AG10803 (cell line): ENCODE data around the gene S100A9.
"Not testable (repeated sequence)": the region's sequence is repeated elsewhere in the genome, so short reads cannot be mapped to it uniquely, and the experiment has no call there.

ENCODE experiments used
- DNase-seq: peaks from one replicate; pipeline ENCODE4 v3.0.0; 2010; ENCODE audit warnings: low read depth
- H3K4me3 ChIP-seq: 2 replicates; pipeline ENCODE4 v1.5.1; 2011; ENCODE audit warnings: mild to moderate bottlenecking, low read length, control low read depth
- CTCF ChIP-seq: conservative IDR thresholded peaks from 2 replicates; pipeline ENCODE4 v1.5.1; 2011; ENCODE audit warnings: mild to moderate bottlenecking, low read length, control low read depth, inconsistent platforms

Gene S100A9

DNA sequence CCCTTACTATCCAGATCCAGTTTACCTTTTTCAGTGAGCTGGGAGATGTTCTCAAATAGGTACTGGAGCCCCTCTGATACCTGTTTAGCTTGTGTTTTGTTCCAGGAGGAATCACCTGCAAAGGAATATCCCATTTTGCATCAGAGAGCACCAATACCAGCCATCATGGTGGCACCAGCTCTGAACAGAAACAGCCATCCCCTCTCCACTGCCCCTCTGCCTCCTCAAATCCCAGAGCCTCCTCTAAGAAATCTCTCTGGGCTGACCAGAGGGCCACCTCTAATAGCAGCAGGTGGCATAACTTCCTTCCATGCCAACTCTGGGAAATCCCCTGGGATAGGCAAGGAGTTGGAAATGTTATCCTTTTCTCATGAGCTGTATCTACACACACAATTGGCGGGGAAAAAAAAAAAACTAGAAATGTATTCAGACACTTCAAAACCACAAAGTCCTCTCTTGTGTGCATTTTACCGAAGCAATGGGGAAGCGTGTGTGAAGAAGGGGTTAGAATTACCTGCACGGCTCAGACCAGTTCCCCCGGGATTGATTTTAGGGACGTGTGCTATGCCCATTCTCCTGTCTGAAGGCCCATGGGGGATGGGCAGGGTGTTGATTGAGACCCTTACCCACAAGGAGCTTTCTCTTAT, 11.5 kb upstream of the S100A9 start:
- no peak overlapping the region for H3K4me3 ChIP-seq
- DNase-seq, result no peak
- TF ChIP-seq CTCF, result no peak

GRCh38 chr1:153347049-153347448, 10.6 kb upstream of the S100A9 start:
- H3K4me3 ChIP-seq, result not testable (repeated sequence)

DNA sequence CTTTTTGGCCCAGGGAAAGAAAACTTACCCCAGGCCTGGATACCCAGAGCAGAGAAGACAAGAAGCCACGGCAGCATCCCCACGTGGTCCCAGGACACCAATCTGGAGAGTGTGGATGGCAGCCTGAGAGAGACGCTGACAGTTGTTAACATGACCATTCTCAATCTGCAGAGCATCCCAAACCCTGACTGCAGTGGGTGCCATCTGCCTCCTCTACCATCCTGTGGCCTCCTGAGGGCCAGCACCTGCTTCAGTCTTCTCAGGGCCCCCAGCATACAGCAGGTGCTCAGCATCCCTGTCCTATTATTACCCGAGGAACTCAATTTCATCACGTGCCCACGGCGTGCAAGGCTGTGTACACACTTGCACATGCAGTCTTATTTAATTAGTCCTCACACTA, 9.8 kb upstream of the S100A9 start:
- no peak for DNase-seq

More at GRCh38 chr1:153347049-153347448, 10.6 kb upstream of the S100A9 start:
- not testable (repeated sequence) for DNase-seq

DNA sequence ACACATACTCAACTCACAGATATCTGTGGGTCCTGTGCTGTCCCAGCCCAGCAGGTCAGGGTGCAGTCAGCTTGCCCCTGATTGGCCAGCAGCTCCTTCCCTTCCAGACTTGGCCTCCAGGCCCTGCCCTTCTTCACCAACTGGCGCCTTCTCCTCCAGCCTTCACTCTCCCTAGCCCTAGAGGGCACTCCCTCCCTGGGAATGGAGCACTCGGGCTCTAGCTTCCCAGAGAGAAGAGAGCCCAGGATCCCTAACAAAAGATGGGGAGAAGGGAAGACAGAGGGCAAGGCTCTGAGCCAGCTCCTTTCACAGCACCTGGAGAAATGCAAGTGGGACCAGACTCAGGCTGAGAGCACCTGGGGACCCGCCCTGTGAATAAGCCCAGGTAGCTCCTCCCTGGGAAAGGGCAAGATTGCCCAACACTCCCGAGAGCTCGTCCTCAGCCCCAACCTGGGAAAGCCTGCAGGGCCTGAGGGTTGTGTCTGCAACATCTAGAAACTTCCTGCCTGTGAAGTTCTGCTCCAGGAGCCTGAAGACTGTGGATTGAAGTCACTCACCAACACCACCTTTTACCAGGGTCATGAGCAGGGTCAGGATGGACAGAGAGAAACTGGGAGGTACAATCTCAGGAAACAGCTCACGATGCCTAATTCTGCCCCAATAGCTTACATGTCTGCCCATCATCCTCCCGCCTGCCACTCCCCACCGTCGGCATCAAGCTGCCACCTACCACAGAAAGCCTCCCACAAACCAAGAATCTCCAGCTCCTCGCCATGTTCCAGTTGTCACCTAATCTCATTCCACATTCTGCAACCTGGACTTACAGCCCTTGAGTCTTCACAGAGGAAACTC, 8.9 kb upstream of the S100A9 start, which contains the start of gene PGLYRP4:
Gene PGLYRP4 (minus strand): TSS at position 331 of the 852 bp plus-strand sequence. CDS start 909 bp downstream, outside the sequence.
- H3K4me3 ChIP-seq, result no peak within 1 kb of the TSS
- no peak for DNase-seq
- no peak for TF ChIP-seq CTCF

More for the DNA sequence above, 9.8 kb upstream of the S100A9 start:
- TF ChIP-seq CTCF, result no peak
- H3K4me3 ChIP-seq, result no peak overlapping the region

- no peak for DNase-seq
- TF ChIP-seq CTCF, result no peak
- no peak overlapping the region for H3K4me3 ChIP-seq
These were observed 8.0 kb upstream of the S100A9 start for GRCh38 chr1:153349363-153350320.

- no peak overlapping the region for H3K4me3 ChIP-seq
- no peak for TF ChIP-seq CTCF
- no peak for DNase-seq
These were observed 7.2 kb upstream of the S100A9 start for GRCh38 chr1:153350321-153350957.
